ENCODE data around the gene SPHK2.

Gene SPHK2

DNA sequence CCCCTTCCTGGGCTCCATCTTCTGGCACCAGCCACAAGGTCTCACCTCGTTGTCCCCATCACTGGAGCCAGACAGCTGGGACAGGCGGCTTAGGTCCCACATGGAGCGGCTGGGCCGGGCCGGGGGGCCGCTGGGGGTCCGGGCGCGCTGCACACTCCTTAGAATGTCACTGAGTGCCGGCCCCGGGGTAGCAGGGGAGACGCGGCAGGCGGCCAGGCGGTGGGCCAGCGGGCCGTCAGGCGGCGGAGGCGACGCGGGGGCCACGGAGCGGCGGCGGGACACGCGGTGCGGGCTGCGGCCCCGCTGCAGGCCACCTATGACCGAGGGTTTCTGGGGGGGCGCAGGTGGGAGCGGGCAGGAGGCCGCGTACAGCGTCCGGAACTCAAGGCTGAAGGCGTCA is 15.9 kb upstream of the SPHK2 start:
- FAIRE-seq = no peak

DNA sequence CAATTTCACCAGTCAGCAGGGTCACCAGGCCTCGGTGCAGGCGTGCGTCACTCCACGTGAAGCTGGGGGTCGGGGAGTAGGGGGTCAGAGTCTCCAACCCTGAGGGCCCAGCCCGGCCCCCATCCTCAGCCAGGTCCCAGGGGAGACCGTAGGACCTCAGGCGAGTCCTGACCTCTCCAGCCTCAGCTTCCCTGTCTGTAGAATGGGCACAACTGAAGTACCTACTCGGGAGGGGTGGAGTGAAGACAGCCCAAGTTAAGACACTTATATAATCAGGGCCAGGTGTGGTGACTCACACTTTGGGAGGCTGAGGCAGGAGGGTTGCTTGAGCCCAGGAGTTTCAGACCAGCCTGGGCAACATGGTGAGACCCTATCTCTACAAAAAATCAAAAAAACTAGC is 15.5 kb upstream of the SPHK2 start:
- FAIRE-seq (no peak), DNase-seq (ENCODE audit: low spot score) (no peak)

More for the DNA sequence above, 15.9 kb upstream of the SPHK2 start:
- no peak for DNase-seq (ENCODE audit: low spot score)

DNA sequence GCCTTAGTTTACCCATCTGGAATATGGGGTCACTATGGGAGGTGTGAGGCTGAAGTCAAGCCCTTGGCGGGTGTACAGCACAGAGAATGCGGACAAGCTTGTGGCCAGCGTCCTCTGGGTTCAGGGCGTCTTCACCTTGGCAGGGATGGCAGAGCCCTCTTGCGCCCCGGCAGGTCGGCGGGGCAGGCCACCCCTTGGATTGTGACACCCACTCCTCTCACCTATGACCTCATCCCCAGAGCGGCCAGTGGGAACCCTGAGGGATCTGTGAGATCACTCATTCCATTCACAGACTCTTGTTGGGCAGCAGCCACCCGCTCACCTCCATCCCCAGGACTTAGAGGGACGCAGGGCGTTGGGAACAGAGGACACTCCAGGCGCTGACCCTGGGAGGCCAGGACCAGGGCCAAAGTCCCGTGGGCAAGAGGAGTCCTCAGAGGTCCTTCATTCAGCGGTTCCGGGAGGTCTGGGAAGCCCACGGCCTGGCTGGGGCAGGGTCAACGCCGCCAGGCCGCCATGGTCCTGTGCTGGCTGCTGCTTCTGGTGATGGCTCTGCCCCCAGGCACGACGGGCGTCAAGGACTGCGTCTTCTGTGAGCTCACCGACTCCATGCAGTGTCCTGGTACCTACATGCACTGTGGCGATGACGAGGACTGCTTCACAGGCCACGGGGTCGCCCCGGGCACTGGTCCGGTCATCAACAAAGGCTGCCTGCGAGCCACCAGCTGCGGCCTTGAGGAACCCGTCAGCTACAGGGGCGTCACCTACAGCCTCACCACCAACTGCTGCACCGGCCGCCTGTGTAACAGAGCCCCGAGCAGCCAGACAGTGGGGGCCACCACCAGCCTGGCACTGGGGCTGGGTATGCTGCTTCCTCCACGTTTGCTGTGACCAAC is 12.6 kb upstream of the SPHK2 start, which contains the start of gene SPACA4:
Gene SPACA4, plus strand, starts transcription at position 280 of the 896 bp plus-strand sequence. Its CDS starts 237 bp downstream, at position 517.
- FAIRE-seq (no peak), DNase-seq (ENCODE audit: low spot score) (no peak)

DNA sequence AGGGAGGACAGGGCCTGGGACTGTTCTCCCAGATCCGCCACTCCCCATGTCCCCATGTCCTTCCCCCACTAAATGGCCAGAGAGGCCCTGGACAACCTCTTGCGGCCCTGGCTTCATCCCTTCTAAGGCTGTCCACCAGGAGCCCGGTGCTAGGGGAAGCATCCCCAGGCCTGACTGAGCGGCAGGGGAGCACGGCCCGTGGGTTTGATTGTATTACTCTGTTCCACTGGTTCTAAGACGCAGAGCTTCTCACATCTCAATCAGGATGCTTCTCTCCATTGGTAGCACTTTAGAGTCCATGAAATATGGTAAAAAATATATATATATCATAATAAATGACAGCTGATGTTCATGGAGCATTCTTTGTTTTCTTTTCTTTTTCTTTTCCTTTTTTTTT is 11.9 kb upstream of the SPHK2 start:
- FAIRE-seq = no peak

DNA sequence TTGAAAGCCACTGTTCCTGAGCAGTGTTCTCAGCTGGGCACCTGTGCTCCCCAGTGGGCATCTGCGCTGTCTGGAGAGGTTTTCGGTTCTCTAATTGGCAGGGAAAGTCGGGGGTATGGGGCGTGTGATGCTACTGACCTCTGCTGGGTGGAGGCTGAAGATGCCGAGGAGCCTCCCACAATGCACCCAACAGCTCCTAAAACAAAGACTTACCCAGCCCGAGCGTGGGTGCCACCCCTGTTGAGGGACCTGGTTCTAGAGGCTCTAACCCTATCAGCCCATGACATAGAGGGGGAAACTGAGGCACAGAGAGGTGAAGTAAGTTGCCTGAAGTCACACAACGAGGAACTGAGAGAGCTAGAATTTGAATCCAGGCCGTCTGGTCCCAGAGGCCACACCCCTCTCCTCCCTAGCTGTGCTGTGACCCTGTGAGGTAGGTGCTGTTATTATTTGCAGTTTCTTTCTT is 10.5 kb upstream of the SPHK2 start:
- DNase-seq (ENCODE audit: low spot score) (peak; percentile 63), FAIRE-seq (no peak)

More for the DNA sequence above, 11.9 kb upstream of the SPHK2 start:
- DNase-seq (ENCODE audit: low spot score) = no peak

- no peak for DNase-seq (ENCODE audit: low spot score)
These were observed 9.7 kb upstream of the SPHK2 start for GRCh38 chr19:48609571-48610108.

GRCh38 chr19:48611872-48612271 is 7.4 kb upstream of the SPHK2 start:
- no peak for FAIRE-seq
- no peak for DNase-seq (ENCODE audit: low spot score)

More at GRCh38 chr19:48609571-48610108, 9.7 kb upstream of the SPHK2 start:
- FAIRE-seq = no peak

GRCh38 chr19:48613024-48613851 is 6.1 kb upstream of the SPHK2 start:
- FAIRE-seq (no peak), DNase-seq (ENCODE audit: low spot score) (no peak)

DNA sequence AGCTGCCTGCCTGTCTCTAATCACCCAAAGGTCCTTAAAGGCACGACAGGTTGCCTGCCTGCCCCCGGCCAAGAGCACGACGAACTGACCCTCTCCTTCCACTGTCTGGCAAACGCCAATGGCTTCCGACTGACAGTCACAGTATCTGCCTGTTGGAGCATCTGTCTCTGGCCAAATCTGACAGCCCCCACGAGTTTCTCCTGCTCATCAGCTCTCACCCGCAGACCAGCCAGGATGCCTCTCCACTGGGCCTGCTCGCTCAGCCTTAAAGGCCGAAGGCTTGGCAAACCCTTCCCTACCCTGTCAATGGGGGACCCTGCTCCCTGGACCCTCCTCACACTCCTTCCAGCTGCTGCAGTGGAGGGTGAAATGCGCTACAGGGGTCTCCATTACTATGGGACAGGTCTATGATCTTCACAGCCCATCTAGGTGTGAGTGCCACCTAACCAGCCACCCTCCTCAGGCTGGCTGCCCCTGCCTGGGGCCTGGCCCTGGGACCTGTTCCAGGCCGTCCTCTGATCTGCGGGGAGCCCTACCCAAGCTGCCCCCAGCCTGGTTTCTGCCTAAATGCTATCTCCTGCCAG is 5.4 kb upstream of the SPHK2 start:
- FAIRE-seq = no peak
- DNase-seq (ENCODE audit: low spot score) = no peak

GRCh38 chr19:48614436-48615230 is 4.7 kb upstream of the SPHK2 start, which contains the start of gene FAM83E:
FAM83E (minus strand) TSS chr19:48615076; CDS start chr19:48613372, 1,704 bp downstream.
- no peak for FAIRE-seq
- no peak for DNase-seq (ENCODE audit: low spot score)

DNA sequence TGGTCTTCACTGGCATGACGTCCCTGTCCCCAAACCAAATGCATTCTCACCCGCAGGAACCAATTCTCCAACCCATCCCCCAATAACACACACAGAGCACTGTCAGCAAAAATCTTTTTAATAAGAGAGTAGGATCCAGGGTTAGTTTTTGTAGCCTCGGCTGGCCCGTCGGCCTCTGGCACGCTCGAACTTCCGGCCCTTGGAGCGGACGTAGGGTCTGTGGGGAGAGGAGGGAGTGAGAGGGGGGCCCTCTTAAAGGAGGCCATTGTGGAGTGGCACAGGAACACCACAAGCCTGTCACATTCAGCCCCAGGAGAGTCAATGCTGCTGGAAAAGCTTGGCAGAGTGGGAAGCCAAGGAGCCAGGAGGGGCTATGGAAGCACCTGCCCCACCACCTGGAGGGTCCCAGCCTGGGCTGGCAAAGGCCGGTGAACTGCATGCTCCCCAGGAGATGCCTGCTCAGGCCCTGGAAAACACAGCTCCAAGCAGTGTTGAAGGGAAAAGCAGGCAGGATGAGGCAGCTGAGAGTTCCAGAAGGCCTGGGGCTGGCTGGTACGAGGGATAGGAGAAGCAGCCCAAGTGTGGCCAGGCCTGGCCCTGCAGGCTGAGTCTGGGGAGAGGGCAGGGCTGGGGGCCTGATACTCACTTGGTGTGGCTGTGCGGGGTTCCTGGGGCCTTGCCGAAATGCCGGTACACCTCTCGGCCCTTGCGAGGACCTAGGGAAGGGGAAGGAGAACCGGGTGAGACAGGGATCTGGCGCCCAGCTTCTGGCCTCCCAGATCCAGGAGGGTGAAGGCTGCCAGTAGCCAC is 3.9 kb upstream of the SPHK2 start:
- DNase-seq (ENCODE audit: low spot score) (no peak), FAIRE-seq (no peak)

GRCh38 chr19:48616041-48616436 is 3.3 kb upstream of the SPHK2 start:
- FAIRE-seq = no peak
- DNase-seq (ENCODE audit: low spot score) = no peak

- FAIRE-seq (no peak), DNase-seq (ENCODE audit: low spot score) (no peak)
These were observed 2.7 kb upstream of the SPHK2 start for GRCh38 chr19:48616491-48617056.

GRCh38 chr19:48617146-48617937 is 2.0 kb upstream of the SPHK2 start:
- no peak for FAIRE-seq
- DNase-seq (ENCODE audit: low spot score) = no peak

DNA sequence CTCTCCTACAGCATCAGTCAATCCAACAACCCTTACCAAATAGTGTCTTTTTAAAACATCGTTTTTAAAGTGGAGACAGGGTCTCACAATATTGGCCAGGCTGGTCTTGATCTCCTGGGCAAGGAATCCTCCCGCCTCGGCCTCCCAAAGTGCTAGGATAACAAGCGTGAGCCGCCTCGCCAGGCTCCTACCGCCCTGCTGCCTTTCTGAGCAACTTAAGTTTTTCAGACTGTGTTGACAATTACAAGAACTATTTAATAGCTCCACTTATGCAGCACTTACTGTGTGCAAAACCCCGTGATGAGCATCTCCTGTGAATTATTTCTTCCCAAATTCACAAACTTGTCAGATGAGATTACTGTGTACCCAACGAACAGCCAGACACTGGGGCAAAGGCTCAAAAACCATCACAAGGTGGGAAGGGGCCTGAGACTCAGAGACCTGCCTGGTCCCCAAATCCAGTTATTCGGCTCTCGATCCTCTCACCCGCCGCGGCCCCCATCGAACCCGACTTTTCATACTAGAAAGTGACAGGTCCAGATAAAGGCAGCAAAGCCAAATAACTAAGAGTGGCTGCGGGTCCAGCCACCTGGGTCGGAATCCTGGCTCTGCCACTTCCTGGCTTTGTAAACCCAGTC is 909 bp upstream of the SPHK2 start:
- no peak for DNase-seq (ENCODE audit: low spot score)

GRCh38 chr19:48619692-48620585 is 633 bp downstream of the SPHK2 start:
- FAIRE-seq = no peak
- DNase-seq (ENCODE audit: low spot score) = no peak

More for the DNA sequence above, 909 bp upstream of the SPHK2 start:
- FAIRE-seq = no peak

DNA sequence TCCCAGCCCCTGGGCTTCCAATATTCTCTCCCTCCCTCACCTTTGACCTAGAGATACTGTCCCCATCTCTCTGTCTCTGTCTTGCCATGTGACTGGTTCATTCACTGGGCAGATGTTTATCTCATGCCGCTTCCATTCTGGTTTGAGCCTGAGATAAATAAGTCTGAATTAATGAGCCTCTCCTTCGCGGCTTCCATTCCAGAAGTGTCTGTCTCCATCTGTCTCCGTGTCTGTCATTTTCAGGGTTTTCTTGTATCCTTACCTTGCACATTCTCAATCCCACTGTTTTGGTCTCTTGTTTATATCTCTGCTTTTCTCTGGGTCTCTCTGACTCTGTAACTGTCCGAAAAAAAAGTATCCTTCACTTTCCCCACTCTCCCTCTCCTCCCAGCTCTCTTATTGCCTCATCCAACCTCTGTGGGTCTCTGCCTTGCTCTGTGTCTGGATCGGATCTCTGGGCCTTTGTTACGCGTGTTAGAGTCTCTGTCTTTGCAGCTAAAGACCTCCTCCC is 4.3 kb downstream of the SPHK2 start:
- FAIRE-seq (no peak), DNase-seq (ENCODE audit: low spot score) (no peak)

Data from urothelium cell line (cell line).